ENCODE results near the gene LAMC3.

The LAMC3 gene

DNA sequence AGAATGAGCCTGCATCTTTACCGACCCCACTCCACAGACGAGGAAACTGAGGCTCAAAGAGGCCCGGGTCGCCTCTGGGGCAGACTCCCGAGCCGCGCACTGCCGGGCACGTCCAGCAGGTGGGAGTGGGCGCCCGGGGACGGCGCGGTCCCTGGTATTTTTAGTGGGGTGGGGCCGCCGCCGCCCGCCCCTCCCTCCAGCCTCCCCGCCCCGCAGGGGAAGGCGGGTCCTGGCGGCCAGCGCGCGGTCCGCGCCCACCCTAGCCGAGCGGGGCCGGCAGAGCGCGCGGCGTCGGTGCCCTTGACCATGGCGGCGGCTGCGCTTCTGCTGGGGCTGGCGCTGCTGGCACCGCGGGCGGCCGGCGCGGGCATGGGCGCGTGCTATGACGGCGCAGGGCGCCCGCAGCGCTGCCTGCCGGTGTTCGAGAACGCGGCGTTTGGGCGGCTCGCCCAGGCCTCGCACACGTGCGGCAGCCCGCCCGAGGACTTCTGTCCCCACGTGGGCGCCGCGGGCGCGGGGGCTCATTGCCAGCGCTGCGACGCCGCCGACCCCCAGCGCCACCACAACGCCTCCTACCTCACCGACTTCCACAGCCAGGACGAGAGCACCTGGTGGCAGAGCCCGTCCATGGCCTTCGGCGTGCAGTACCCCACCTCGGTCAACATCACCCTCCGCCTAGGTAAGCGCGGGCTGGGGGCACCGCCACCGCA is at the start of gene LAMC3:
Gene LAMC3 (plus strand): TSS at position 266 of the 710 bp plus-strand sequence. CDS start 41 bp downstream, at position 307.
- H3K27ac ChIP-seq: no peak within 1 kb of the TSS; the same call in 1 of the 2 replicates
- TF ChIP-seq, protein P1, sequence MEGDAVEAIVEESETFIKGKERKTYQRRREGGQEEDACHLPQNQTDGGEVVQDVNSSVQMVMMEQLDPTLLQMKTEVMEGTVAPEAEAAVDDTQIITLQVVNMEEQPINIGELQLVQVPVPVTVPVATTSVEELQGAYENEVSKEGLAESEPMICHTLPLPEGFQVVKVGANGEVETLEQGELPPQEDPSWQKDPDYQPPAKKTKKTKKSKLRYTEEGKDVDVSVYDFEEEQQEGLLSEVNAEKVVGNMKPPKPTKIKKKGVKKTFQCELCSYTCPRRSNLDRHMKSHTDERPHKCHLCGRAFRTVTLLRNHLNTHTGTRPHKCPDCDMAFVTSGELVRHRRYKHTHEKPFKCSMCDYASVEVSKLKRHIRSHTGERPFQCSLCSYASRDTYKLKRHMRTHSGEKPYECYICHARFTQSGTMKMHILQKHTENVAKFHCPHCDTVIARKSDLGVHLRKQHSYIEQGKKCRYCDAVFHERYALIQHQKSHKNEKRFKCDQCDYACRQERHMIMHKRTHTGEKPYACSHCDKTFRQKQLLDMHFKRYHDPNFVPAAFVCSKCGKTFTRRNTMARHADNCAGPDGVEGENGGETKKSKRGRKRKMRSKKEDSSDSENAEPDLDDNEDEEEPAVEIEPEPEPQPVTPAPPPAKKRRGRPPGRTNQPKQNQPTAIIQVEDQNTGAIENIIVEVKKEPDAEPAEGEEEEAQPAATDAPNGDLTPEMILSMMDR (conservative IDR thresholded peaks at IDR 0.05): peak; percentile 73

DNA sequence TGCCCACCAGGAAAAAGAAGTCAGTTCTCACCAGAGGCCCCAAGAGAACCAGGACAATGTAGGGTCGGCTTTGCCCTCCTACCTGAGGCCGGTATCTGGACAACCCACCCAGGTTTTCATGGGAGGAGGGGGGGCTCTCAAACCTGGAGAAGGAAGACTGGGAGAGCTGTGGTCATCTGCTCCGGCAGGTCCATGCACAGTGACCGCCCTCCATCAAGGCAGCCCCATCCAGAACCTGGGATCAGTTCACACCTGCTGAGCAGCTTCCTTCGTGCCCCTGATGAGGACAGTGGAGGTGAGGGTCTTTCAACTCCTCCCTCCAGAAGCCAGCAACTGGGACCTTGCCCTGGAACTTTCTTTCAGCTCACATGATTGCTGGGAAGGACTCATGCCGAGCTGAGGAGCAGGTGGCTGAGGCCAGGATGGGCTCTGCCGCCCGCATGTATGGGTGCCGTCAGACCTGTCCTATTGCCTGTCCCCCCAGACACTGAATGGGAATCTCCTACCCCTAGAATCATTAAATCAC is 49.1 kb upstream of the LAMC3 start:
- TF ChIP-seq, protein P1 (conservative IDR thresholded peaks at IDR 0.05): no peak
- H3K27ac ChIP-seq: no peak overlapping the region

DNA sequence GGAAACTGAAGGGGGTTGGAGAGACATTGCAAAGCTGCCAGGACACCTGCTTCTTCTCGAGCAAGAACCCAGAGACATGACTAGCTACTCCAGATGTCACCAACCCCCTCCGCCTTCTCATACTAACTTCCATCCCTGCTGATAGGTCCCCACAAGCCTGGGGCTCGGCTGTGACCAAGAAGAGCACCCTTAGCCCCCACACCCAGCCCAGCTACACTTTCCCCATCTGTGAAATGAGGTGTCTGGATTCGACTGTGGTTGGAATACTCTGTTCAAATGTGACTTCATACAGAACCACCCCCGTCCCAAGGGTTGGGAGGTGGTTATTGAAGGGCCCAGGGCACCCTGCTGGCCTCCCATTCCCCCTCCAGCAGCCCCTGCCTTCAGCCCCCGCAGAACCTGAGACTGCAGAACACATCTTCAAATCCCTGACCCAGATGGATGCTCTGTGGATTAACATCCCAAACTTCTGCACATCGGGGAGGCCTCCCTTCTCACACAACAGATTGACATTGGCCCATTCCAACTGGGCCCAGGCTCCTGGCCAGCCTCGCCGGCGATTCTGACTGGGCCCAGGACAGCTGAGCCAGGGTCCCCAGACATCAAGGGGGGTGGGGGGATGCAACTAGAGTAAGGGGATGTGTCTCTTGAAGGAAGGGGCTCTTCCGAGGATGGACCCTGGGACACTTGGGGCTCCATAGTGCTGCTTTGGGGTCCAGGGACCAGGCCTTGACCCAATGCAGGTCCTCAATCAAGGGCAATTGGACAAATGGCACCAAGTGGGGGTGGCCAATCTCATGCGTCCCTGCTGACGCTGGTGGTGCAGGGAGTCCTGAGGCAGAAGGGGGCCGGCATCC is 48.2 kb upstream of the LAMC3 start:
- TF ChIP-seq, protein P1 (conservative IDR thresholded peaks at IDR 0.05): no peak
- no peak overlapping the region for H3K27ac ChIP-seq

DNA sequence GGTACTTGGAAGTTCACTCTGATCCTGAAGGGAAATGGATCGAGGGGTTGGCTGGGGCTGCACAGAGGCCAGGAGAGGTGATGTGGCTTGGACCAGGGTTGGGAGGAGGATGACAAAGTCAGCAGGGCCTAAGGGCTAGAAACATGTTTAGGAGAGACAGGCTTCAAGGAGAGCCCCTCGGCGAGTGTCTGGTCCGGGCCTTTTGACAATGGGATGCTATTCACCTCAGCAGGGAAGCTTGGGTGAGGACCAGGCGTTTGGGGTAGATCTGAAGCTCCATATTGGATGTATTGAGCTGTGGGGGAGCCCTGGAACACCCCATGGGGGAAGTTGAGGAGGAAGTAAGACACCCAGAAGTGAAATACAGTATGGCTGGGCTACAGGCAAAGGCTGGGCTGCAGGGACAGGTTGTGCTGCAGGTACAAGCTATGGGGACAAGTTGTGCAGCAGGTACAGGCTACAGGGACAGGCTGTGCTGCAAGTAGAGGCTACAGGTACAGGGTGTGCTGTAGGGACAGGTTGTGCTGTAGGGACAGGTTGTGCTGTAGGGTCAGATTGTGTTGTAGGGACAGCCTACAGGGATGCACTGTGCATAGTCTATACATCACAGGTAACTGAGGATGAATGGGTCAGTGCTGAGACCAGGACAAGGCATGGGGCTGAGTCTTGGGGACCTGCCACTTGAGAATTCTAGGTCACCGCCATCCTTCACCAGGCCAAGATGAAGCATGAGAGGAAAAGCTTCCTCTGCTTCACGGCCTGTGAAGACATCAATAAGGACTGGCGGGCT is 47.3 kb upstream of the LAMC3 start:
- H3K27ac ChIP-seq: no peak overlapping the region
- TF ChIP-seq, protein P1 (conservative IDR thresholded peaks at IDR 0.05): no peak

DNA sequence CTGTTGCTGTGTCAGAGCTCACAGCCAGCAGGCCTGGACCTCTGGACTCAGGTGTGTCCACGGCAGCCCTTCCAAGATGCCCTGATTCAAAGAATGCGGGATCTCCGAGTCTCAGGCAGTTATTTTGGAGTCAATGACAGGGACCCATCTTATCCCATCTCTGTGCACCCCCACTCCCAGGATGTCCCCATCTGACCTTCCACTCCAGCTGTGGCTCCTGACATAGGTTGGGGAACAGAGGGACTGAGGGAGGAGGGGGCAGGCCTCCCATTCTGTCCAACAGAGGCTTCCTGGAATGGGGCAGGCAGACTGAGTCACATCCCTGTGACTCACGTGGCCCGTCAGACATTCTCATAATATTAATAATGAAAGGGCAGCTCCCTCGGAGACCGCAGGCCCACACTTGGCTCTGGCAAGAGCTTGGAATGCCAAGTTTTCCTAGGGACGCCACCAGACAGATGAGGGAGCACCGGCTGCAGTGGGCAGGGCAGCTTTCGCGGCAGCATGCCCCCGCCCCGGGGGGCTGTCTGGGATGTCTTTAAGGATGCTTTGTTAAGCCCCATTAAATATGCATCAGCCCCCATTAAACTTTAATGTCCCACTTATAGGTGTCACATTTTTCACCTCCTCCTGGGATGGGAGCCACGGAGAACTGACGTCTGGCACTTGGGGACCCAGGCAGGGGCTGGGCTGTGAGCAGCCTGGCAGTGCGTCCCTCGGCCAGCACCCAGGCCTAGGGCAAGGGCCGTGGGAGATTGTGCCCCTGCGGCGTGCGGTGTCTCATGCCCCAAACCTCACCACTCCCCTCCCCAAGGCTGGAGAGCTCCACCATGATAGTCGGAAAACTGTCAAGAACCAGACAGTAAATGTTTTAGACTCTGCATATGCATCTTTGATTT is 46.3 kb upstream of the LAMC3 start:
- no peak overlapping the region for H3K27ac ChIP-seq
- TF ChIP-seq, protein P1 (conservative IDR thresholded peaks at IDR 0.05): no peak

DNA sequence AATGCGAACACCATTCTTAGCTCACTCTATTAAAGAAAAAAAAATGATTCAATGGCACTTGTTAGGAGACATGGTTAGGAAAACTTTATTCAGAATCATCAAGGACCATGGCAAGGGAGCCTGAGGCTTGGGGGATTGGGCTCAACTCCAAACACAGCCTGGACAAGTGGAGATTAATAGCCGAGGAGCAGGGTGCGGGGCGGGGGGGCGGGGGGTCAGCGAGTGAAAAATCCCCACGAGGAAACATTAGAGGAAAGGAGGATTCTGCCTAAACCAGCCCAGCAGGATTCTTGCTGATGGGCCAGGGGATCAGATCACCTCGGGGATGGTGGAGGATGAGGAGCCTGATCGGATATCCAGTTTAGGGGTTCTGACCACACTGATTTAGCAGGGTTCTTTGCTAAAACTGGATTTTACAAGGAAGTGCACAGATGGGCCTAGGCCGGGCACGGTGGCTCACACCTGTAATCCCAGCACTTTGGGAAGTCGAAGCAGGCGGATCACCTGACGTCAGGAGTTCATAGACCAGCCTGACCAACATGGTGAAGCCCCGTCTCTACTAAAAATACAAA is 45.6 kb upstream of the LAMC3 start:
- no peak overlapping the region for H3K27ac ChIP-seq
- TF ChIP-seq, protein P1 (conservative IDR thresholded peaks at IDR 0.05): no peak
